K562 (cell line): ENCODE measurements around the gene TNP1. TPM values are rescaled to one million over a fixed set of nuclear protein-coding genes. Genes with fewer than 3 reads are reported as not detected.

Source experiments
- DPF2 ChIP-seq: fragments of 450-650 bp; IDR thresholded peaks from 2 replicates; pipeline ENCODE4 v1.6.1; 2016
- FOXA3 ChIP-seq, 2 experiments: fragments of 450-650 bp in 1 of 2; sonication (generic) in 1 of 2; formaldehyde crosslinking; IDR thresholded peaks in 1 of 2; conservative IDR thresholded peaks in 1 of 2; 2 replicates each; pipeline versions ENCODE4 v1.4.0 to v1.8.0; 2020 to 2022; ENCODE audit warnings: mild to moderate bottlenecking in 2 of 2, missing genetic modification reagents in 1 of 2
- HDAC1 ChIP-seq, 2 experiments: fragments of 450-650 bp; IDR thresholded peaks; 2 replicates each; pipeline ENCODE4 v1.6.1; 2016 to 2017; ENCODE audit warnings: inconsistent platforms in 1 of 2, mild to moderate bottlenecking in 1 of 2, moderate library complexity in 1 of 2
- MYC ChIP-seq, 2 experiments: fragments of 250-450 bp in 1 of 2; sonication (Bioruptor Pico) in 1 of 2; IDR thresholded peaks; 2 replicates each; pipeline versions ENCODE4 v1.5.1 to v1.6.1; 2012 to 2021; ENCODE audit warnings: low read depth in 2 of 2, borderline replicate concordance in 1 of 2, improper control_type of control experiment in 1 of 2, low read length in 1 of 2, mild to moderate bottlenecking in 1 of 2, moderate library complexity in 1 of 2
- NFE2 ChIP-seq: IDR thresholded peaks from 2 replicates; pipeline ENCODE4 v1.6.1; 2014; ENCODE audit warnings: antibody characterized with exemption, low read depth
- PML ChIP-seq: IDR thresholded peaks from 2 replicates; pipeline ENCODE4 v1.6.1; 2012; ENCODE audit warnings: low read length, inconsistent platforms
- PTBP1 ChIP-seq: fragments of 200-400 bp; formaldehyde crosslinking; IDR thresholded peaks from 2 replicates; pipeline ENCODE4 v1.6.1; 2017; ENCODE audit warnings: low read depth, low read length
- PTTG1 ChIP-seq: fragments of 450-650 bp; IDR thresholded peaks from 2 replicates; pipeline ENCODE4 v1.6.1; 2016; ENCODE audit warnings: low read depth, mild to moderate bottlenecking, missing genetic modification characterization, missing compliant biosample characterization
- RBM25 ChIP-seq: fragments of 200-400 bp; formaldehyde crosslinking; IDR thresholded peaks from 2 replicates; pipeline ENCODE4 v1.6.1; 2018; ENCODE audit warnings: low read length, low read depth, moderate library complexity; ENCODE audit not compliant: severe bottlenecking
- STAT5B ChIP-seq: fragments of 250-450 bp; sonication (Bioruptor Pico); IDR thresholded peaks from 2 replicates; pipeline ENCODE4 v1.8.0; 2021; ENCODE audit warnings: mild to moderate bottlenecking, inconsistent platforms
- ZEB2 ChIP-seq: fragments of 450-650 bp; IDR thresholded peaks from 2 replicates; pipeline ENCODE4 v1.6.1; 2016
- ZNF311 ChIP-seq: fragments of 250-450 bp; sonication (Bioruptor Pico); IDR thresholded peaks from 2 replicates; pipeline ENCODE4 v1.4.0; 2020; ENCODE audit warnings: mild to moderate bottlenecking, moderate library complexity
- ZNF395 ChIP-seq: fragments of 200-800 bp; sonication (Bioruptor generic); IDR thresholded peaks from 2 replicates; pipeline ENCODE4 v1.6.1; 2017; ENCODE audit warnings: missing genetic modification characterization, missing compliant biosample characterization
- polyA plus RNA-seq, 8 experiments: library from polyadenylated mRNA; depleted of rRNA in 4 of 8; stranded (reverse) in 5 of 8; unstranded in 3 of 8; fragments of >200 nt; fragmentation: Nextera tagmentation in 2 of 8; fragmentation: Illumina TruSeq in 1 of 8; extraction: Ambion mirVana in 2 of 8; extraction: Trizol in 1 of 8; gene quantifications; 2 replicates each; pipeline versions ENCODE4 v1.2.1 to v1.2.3, GENCODE V29; 2011 to 2014; ENCODE audit warnings: inconsistent platforms in 1 of 8, missing spikeins in 1 of 8
- total RNA-seq, 7 experiments: library from RNA; depleted of rRNA in 6 of 7; stranded (reverse); fragments of >200 nt in 6 of 7; fragmentation: Illumina TruSeq in 2 of 7; extraction: Trizol in 2 of 7; gene quantifications; 2 replicates each; pipeline versions ENCODE4 v1.2.1 to v1.2.3, GENCODE V29; 2011 to 2021; ENCODE audit warnings: low replicate concordance in 1 of 7

Gene TNP1
- total and polyA plus RNA-seq, 9 of the 15 experiments (the other 6 are each of a cell fraction or from before 2014, with no cell fraction given): not detected

DNA sequence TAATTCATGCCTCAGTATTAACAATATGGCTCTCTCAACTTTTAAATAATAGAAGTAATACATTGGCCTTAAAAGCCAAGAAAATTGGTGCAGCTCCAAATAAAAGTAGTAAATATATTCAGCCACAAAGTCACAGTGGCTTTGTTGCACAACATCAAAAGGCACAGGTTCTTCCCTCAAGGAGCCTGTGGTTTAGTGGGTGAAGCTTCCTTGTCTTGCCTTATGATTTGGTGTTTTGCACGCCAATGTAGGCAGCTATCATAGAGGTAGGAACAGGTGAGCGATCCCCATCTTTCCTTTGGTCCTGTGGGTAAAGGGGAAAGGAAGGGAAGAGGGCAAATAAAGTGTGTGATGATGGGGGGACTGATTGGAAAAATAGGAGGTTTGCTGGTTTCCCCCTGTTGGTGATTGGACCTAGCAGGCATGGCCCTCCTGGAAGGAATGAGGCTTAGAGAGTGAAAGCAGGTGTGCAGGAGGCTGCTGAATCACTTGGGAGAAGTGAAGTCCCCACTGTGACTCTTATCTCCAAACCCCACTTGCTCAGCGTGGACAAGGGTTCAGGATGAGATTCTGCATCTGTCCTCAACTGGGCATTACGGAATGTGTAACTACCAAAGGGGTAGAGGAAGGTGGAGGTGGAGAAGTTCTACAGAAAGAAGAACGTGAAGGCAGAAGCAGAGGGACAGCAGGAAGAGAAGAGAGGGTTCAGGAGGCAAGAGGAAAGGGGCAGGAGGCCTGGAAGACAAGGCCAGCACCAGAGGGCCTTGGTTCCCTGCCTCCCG is 20.1 kb upstream of the TNP1 start (continued):
- no peak for TF ChIP-seq FOXA3 (CRISPR knock-in tag; conservative IDR thresholded peaks at IDR 0.05 in 1 of 2, IDR thresholded peaks at IDR 0.05 in 1 of 2)
- TF ChIP-seq STAT5B (CRISPR knock-in tag): no peak
- TF ChIP-seq DPF2: peak; percentile 4; the same call in 1 of the 2 replicates
- no peak for TF ChIP-seq PML
- peak; percentile 29; the same call in 1 of the 2 replicates for TF ChIP-seq ZEB2
- no peak for TF ChIP-seq PTBP1
- no peak for TF ChIP-seq RBM25
- TF ChIP-seq HDAC1 (IDR thresholded peaks at IDR 0.05): 0 out of 4 replicates have a peak, but pooled peaks of 1 of the 2 experiments have one; percentile 13
- no peak for TF ChIP-seq PTTG1 (tag)
- TF ChIP-seq ZNF311: 0 out of 2 replicates have a peak, but pooled peaks have one; percentile 18
- TF ChIP-seq ZNF395 (CRISPR knock-in tag): peak; percentile 62
- TF ChIP-seq NFE2: peak; percentile 46; the same call in 1 of the 2 replicates
- TF ChIP-seq MYC (IDR thresholded peaks at IDR 0.05; ENCODE audit: low read depth, low read length): no peak
- TF ChIP-seq MYC (CRISPR knock-in tag; IDR thresholded peaks at IDR 0.05; ENCODE audit: borderline replicate concordance, low read depth): no peak
